B cell (primary cell): Measurements from ENCODE around the gene MFAP2.

Experiments
- EZH2 ChIP-seq: IDR thresholded peaks from 2 replicates; pipeline ENCODE4 v1.6.1; 2012; ENCODE audit warnings: borderline replicate concordance, low read depth, mild to moderate bottlenecking, moderate library complexity, low read length; ENCODE audit not compliant: insufficient read depth, poor library complexity, severe bottlenecking
- TF ChIP-seq, protein P1 (sequence below): fragments of 200-600 bp; IDR thresholded peaks from one replicate; pipeline ENCODE4 v1.8.0; 2022; ENCODE audit warnings: antibody characterized with exemption, mild to moderate bottlenecking

DNA sequence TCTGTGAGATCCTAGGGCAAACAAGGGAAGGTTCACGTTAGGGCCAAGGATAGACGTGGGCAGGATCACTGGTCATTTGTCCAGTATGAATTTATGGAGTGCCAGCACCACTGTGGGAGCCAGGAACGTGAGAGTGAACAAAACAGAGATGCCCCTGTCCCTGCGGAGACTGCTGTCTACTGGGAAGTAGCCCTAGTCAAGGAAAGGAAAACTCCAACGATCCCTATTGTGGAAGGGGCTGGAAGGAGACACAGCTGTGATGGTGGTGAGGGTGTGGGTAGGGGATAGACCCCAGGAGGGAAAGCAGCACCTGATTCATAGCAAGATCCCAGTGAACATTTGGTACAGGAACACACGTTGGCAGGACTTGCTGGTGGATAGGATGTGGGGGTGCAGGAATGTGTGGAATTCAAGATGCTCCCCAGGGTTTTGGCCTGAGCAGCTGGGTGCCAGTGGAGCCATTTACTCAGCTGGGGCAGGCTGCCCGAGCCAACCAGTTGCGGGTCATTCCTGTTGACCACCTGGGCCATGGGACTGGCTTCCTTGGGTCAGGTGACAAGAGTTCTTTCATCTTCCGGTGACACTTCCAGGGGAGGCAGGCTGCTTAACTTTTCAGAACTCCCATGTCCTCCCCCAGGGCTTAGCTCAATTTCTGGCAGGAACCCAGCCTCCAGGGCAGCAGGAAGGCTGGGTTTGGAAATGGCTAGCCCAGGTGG lies 32.5 kb upstream of the MFAP2 start:
- TF ChIP-seq, protein P1, sequence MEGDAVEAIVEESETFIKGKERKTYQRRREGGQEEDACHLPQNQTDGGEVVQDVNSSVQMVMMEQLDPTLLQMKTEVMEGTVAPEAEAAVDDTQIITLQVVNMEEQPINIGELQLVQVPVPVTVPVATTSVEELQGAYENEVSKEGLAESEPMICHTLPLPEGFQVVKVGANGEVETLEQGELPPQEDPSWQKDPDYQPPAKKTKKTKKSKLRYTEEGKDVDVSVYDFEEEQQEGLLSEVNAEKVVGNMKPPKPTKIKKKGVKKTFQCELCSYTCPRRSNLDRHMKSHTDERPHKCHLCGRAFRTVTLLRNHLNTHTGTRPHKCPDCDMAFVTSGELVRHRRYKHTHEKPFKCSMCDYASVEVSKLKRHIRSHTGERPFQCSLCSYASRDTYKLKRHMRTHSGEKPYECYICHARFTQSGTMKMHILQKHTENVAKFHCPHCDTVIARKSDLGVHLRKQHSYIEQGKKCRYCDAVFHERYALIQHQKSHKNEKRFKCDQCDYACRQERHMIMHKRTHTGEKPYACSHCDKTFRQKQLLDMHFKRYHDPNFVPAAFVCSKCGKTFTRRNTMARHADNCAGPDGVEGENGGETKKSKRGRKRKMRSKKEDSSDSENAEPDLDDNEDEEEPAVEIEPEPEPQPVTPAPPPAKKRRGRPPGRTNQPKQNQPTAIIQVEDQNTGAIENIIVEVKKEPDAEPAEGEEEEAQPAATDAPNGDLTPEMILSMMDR, result no peak
- no peak for TF ChIP-seq EZH2
